G401.6 (cell line): Measurements from ENCODE around the gene LAG3.
A peak's percentile ranks its signal among the peaks of the same experiment; 100 is the strongest.

Source experiments
- FAIRE-seq: peaks from 2 replicates; lab custom pipeline; 2012; peaks lifted over from hg19 to GRCh38; lab: Jason Lieb, UNC

The LAG3 gene

DNA sequence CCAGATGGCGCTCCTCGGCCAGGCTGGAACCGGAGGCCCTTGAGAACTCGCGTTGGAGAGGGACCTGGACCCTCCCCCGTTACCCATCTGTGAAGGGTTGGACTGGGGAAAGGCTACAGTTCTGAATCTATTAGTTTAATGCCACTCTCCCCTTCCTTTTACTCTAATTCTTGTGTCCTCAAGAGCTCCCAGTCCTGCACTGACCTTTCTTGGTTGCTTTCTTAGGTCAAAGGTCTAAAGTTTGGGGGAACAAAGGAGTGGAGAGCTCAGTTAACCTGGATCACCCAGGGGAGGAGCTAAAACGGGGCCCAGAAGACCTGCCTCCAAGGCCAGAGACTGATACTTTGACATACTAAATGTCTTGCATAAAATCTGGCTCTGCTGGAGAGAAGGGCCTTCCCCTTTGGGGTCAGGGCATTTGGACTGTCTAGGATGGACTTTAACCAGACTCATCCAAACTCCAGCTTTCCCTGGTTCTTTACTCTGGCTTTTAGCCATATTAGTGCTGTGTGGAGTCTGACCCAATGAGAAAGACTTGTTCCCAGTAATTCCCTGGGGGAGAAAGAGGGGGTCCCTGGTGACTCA lies 18.5 kb upstream of the LAG3 start:
- FAIRE-seq, result no peak

DNA sequence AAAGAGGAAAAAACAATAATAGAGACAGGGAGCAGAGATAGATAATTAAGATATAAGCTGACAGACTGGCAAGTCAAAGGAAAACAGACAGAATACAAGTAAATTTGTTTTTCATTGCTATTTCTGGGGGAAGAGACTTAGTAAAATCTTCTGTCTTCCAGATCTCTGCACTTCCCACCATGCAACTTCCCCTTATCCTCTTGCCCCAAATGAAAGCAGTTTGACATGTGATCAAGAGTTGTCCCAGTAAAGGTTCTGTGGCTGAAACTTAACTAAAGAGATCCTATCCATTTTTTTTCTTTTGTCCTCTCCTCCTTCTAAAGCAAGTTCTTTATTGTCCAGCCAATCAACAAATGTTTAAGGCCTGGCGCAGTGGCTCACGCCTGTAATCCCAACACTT lies 17.9 kb upstream of the LAG3 start:
- FAIRE-seq, result no peak

DNA sequence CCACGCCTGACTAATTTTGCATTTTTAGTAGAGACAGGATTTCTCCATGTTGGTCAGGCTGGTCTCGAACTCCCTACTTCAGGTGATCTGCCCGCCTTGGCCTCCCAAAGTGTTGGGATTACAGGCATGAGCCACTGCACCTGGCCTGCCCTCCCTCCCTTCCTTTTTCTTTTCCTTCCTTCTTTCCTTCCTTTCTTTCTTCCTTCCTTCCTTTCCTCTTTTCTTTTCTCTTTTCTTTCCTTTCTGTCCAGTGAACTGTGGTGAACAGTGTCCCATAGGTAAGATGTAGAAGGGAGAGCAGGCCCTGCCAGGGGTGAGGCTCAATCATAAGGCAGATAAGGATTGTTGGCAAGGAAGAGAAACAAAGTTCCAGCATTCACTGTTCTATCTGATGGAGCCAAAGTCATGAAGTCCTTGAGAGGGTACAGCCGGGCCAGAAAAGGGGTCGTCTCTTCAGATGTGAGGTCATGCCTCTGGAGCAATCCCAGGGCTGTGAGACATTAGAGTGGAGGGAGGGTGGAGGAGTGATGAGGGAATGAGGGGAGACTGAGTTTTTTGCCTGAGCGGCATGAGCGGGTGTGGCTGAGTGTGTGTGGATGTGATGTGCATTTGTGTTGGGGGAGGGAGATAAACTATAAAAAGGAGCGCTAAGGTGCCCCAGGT lies 15.2 kb upstream of the LAG3 start:
- no peak for FAIRE-seq

DNA sequence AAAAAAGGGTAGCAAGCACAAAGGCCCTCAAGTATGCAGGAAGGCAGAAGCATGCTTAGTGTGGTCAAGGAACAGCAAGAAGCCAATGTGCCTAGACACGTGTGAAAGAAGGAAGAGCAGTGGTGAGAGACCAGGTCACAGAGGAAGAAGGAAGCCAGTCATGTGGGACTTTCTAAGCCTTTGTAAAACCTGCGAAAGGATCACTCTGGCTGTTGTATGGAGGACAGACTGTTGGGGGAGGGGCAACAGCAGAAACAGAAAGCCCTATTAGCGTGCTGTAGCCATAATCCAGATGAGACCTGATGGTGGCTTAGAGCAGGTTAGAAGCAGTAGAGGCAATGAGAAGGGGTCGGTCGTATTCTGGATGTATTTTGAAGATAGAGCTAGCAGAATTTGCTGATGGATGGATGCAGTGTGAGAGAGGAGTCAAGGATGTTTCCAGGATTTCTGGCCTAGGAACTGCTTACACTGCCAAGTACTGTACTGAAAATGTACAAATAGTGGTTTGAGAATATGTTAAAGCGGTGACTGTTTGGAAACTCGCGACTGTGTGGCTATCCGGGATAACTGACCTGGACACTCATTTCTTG lies 13.7 kb upstream of the LAG3 start:
- no peak for FAIRE-seq

DNA sequence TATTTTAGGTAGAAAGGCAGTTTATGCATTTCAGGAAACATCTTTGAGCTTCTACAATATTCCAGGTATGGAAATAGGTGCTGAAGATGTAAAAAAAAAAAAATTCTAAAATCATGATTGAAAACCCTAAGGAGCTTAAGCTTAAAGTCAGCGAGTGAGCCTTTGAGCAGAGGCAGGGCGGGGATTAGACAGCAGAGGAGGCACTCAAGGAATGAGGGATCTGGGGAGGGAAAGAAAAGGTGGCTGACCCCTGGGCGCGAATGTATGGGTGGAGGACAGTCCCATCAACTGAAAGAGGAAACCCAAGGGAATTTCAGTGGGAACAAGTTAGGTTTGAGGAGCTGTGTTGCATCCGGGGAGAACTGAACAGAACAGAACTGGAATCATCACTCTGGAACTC lies 12.6 kb upstream of the LAG3 start:
- FAIRE-seq, result no peak

DNA sequence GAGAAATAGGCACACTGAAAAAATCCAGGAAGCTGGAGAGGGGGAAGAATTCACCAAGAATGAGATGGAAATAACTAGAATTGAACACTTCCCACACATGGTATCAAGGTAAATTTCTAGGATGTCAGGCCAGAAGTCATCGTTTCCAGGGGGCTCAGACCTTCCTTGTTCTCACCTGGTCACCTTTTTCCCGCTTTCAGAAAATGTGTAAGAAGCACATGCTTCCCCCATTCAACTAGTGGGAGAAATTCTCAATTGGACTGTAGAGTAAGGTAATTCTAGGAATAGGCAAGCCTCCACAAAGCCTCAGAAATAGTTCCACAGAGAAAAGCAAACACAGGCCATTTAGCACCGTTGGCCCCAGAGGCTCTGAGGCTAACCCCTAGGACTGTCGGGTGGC lies 8.9 kb upstream of the LAG3 start:
- FAIRE-seq, result no peak

DNA sequence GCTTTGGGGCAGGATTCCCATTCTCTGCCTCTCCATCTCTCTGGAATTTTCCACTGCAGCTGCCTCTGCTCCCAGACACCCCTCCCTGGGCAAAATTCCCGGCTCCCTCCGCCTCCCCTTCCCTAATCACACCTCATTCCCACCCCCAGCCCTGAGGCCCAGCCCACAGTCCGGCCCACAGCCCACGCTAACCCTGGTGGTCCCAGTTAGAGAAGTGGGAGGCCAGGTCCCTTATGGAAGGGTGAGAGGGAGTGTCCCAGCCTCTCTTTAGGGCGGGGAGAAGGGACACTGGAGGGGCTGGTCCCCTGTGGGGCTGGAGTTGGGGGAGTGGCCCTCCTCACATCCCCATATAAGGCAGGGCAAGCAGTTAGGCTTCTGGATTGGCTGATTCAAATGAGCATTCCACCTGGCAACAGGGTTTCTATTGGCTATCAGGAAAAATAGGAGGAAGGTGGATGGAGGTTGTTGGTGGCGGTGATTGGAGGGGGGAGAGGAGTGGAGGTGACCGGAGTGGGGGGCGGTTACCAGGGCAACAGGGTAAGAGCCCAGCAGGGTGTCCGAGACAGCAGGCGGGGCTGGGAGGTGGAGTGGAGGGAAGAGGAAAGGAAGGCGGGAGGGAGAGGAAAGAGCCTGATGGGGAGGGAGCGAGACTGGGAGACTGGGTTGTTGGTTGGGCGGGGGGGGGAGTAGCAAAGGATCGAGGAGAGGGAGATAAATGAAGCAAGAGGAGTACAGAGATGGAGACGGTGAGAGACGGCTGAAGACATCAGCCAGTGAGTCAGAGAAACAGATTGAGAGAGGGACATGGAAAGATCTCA lies 8.1 kb upstream of the LAG3 start:
- peak; percentile 100 for FAIRE-seq

DNA sequence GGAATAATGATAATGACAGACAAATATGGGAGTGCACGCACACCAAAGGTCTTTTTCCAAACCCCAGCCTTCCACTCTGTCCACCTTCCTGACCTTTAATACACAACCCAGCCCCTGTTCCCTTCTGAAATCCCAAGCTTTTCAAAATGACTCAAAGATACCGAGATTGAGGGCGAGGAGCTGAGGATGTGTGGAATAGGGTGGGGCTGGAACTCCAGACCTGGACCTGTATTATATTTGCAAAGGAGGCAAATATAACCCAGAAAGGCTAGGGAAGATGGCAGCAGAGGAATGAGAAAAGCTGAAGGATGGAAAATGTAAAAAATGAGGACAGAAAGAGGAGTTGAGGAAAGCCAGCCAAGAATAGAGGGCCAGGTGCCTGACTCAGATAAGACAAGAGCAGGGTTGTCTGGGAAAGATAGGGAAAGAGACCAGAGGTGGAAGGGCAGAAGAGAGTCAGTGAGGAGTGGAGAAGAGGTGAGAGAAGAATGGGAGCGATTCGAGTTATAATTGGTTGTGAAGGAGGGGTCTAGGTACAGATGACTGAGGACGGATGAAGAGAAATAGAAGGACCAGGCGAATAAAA lies 7.2 kb upstream of the LAG3 start:
- no peak for FAIRE-seq

DNA sequence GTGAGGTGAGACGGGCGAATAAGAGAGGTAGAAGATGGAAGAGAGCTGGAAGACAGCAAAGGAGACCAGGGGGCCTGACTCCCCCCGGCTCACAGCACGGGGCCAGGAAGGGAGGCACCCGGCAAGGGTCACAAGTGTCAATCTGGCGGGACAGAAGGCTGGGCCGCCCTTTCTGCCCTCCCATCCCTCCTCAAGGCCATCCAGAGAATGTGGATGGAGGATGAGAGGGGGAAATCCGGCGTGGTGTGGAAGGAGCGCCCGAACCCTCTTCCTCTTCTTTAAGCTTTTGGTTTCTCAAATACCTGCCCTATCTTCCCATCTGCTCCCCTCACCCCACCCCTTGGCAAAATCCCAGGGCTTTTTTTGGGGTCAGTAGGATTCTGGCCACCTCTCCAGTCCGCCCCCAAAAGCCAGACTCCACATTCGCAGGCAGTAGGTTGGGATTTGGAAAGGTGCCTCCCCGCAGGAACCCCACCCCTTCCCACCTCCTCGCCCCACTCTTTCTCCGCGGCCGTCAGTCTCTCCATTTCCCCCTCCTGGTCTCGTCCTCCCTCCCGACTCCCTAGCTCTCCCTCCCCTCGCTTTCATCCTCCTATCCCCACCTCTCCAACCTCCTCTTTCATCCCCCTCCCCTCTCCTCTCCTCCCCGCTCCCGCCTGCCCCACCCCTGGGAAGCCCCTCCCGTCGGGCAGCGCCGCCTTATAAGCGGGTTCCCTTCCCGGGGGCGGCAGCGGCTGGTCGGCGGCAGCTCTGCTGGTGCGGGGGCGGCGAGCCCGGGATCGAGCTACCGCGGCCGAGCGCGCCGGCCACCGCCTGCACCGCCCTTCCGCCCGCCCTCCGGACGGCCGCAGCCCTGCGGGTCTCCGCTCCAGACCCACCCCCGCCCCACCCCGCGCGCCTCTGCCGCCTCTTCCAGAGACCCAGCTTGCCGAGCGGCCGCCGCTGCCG lies 6.4 kb upstream of the LAG3 start, which contains the start of gene PTMS:
Gene PTMS, plus strand, starts transcription at position 730 of the 948 bp plus-strand sequence. CDS start 343 bp downstream, outside the sequence.
- FAIRE-seq, result peak; percentile 92

DNA sequence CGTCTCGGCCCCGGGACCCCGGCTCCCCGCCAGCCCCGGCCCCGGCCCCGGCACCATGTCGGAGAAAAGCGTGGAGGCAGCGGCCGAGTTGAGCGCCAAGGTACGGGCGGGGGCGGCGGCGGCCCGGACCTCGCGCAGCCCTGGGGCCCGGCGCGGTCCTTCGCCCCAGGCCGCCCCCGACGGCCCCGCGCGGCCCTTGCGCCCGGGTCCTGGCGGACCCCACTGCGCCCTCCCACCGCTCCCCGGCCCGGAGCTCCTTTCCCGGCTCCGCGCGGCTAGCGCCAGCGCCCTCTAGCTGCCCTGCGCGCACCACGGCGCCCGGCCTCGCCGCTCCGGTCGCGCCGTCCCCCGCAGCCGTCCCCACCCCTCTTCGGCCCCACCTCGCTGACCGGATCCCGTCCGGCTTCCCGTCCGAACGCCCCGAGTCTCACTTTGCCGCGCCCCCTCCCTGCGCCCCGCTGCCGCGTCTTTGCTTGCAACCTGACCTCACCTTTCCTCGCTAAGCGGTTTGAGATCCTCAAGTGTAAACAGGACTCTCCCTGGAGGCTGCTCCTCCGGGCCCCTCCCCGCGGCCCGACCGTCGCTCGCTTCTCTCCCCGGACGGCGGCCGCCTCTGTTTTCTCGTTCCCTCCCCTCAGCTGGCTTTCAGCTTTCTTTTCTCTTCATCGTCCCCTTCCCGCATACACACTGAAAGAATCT lies 5.5 kb upstream of the LAG3 start:
- no peak for FAIRE-seq

DNA sequence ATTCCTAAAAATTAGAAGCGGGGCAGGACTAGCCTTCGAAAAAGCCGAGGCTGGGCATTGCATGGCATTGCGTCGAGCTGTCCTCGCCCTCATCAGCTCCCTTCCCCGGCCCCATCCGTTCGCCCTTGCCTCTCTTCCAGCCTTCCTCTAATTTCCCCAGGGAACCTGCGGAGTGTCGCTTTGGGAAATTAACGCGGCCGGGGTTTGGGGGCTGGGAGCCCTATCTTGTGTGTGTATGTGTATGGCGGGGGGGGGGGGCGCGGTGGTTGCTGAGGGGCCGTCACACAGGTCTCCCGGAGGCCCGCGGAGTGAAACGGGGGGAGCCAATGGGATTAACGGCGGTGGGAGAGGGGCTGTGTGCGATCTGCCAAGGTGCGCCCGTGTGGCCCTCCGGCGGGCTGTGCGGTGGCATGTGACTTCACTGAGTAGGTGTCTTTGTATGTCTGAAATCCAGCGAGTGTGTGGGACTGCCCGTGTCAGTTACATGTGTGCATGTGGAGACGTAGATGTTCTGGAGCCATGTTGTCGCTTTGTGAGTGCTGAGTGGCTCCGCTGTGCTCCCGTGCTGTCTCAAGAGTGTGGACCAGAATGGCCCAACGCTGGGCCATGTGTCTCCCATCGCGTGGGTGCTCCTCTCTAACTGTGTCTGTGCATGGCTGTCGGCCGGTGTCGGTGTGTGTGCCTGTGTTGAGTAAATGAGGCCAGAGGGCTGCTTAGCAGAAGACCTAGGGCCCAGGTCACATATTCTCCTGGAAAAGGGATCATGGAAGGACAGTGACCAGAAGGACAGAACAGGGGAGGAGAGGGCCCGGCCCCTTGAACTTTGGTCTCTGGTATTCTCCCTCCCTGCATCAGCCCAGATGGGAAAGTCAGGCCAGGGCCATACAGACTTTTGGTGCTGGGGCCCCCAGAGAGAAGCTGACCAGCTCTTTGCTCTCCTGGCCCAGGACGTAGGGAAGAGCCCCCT lies 4.7 kb upstream of the LAG3 start:
- no peak for FAIRE-seq

DNA sequence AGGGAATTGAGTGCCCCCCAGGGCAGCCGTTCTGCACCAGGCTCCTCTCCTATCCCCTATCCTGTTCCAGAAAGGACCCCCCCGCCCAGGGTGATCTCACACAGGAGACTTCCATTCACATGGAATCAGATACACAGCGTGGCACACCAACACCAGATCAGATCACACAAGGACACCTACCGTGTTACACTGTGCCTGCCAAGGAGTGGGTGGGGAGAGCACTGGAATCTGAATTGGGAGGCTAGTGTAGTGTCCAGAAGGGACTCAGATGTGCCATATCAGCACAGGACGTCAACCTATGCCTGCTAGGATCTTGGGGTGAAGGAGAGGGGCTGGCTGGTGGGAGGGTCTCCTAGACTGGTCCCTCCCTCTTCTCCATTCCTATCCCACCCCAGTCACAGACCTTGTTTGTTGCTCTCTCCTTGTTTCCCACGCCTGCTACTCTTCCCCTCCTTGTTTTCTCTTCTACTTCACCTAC lies 3.8 kb upstream of the LAG3 start:
- FAIRE-seq, result no peak

DNA sequence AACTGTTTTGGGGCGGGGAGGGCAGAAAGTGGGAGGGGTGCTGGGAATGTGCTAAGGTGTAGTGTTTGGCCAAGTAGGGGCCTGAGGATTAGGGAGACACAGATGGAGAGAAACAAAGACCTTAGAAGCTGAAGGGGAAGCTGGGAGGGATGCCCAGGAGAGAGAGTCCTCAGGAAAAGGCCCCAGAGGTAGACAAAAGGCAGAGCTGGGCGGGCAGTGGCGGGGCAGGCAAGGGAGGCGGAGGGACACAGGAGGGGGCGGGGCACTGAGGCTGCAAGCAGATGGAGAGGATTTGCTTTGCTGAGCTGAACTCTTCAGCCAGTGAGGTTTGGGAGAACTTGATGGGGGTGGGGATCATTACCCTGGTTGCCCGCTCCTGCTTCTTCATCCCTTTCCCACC lies 3.3 kb upstream of the LAG3 start:
- peak; percentile 23 for FAIRE-seq

DNA sequence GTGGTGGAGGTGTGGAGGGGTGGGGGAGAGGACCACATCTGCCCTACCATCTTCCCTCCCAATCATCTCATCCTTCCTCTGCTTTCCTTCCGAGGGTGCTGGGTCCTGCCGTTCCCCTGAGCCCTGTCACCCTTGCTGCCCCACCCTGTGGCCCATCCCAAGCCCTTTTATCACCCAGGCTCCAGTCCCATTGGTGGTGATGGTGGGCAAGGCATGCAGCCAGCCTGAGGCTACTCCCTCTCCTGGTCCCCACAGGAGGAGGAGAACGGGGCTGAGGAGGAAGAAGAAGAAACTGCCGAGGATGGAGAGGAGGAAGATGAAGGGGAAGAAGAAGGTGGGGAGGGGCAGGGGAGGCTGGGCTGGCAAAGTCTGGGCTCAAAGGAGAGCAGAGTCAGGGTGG lies 2.7 kb upstream of the LAG3 start:
- no peak for FAIRE-seq

DNA sequence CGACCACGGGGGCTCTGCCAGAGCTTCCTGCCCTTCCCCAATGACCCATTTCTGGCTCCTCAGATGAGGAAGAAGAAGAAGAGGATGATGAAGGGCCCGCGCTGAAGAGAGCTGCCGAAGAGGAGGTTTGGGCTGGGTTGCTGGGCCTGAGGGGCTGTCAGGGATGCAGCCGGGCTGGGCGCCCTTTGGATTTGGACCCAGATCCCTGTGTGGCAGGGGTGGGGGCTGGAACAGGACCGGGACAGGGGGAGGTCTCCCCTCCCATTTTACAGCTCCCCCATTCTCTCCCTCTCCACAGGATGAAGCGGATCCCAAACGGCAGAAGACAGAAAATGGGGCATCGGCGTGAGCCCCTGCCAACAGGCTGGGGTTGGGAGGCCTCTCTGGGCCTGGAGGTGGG lies 2.2 kb upstream of the LAG3 start:
- no peak for FAIRE-seq

DNA sequence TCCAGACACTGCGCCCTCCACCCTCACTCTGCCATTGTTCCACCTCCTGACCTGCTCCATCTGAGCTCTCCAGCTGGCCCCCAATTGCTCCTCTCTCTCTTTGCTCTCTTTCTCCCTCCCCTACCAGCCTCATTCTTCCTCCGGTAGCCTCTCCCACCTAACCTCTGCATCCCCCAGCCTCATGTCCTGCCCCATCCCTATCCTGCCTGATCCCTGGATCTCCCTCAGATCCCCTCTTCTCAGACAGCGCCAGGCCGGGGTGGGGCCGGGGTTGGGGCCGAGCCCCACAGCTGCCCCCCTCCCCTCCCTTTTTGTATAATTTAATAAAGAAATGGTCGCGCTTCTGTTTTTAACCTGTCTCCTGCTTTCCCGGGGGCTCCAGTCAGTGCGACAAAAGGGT lies 1.7 kb upstream of the LAG3 start:
- no peak for FAIRE-seq

DNA sequence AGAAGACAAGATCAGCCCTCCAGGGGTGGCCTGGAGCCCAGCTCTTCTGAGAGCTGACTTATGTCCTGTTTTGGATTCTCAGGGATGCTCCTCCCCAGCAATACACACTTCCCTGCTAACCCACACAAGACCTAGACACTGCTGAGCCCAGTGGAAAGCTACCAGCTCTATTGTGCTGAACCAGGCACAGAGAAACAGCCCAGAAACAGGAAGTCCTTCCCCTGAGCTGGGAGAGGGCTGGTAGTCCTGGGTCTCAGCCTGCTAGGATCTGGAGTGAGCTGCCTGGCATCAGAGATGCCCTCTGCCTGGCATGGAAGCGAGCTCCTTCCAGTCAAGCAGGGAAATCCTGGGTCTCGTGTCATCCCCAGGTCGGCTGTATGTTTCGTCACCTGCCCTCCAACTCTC lies 1.2 kb upstream of the LAG3 start:
- no peak for FAIRE-seq

DNA sequence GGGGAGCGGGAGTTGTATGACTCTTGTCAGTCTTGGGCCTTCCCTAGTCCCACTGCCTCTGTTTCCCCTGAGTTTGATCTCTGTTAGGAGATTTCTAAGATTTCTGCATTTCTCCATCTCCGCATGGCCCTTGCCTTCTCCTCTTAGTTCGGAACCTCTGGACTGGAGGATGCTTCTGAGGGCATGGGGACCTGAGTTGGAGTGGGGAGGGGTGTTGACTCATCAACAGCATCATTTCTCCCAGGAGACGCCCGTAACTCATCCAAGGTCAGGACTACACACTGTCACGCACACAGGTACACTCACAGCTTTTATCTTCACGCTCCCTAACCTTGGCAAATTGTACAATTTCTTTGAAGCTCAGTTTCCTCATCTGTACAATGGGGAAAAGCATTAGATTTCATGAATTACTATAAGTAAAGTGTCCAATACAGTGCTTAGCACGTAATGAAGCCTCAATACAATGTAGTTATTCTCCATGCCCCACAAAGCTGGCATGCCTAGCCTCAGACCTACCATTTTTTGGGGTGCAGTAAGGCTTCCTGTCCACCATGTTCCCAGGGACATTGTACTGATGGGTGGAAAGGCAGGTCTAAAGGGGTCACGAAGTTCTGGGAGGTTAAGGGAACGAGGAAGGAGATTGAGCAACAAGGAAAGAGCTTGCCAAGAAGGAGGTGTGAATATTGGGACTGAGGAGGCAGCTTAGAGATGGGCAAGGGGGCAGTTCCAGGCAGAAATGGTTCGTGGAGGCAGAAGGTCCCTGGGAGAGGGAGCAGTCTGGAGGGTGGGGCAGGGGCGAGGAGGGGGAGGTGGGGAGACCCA lies 600 bp upstream of the LAG3 start:
- no peak for FAIRE-seq
